K562 (cell line): ENCODE results near the gene FFAR1. TPM values are rescaled to one million over a fixed set of nuclear protein-coding genes. Genes with fewer than 3 reads are reported as not detected.

Experiments used
- BRF1 ChIP-seq: IDR thresholded peaks from 3 replicates; pipeline ENCODE4 v1.6.1; 2011; ENCODE audit warnings: borderline replicate concordance, mild to moderate bottlenecking; ENCODE audit not compliant: insufficient read length; ENCODE audit errors: extremely low read depth
- CXXC5 ChIP-seq: fragments of 250-450 bp; sonication (Bioruptor Pico); IDR thresholded peaks from 2 replicates; pipeline ENCODE4 v1.8.0; 2022; ENCODE audit warnings: inconsistent platforms, mild to moderate bottlenecking, moderate library complexity
- ELF1 ChIP-seq: fragments of 200-800 bp; sonication (Bioruptor generic); IDR thresholded peaks from 2 replicates; pipeline ENCODE4 v1.6.1; 2016; ENCODE audit warnings: missing genetic modification characterization, missing compliant biosample characterization
- ESRRA ChIP-seq: fragments of 450-650 bp; IDR thresholded peaks from 2 replicates; pipeline ENCODE4 v1.6.1; 2014; ENCODE audit warnings: low read depth, mild to moderate bottlenecking, moderate library complexity, borderline replicate concordance
- HDAC3 ChIP-seq: fragments of 450-650 bp; IDR thresholded peaks from 2 replicates; pipeline ENCODE4 v1.6.1; 2018; ENCODE audit warnings: borderline replicate concordance, mild to moderate bottlenecking, moderate library complexity; ENCODE audit not compliant: partially characterized antibody
- HMGXB4 ChIP-seq: sonication (generic); formaldehyde crosslinking; IDR thresholded peaks from 2 replicates; pipeline ENCODE4 v1.8.1; 2023; ENCODE audit warnings: mild to moderate bottlenecking, missing genetic modification reagents
- MLX ChIP-seq, 2 experiments: fragments of 450-650 bp in 1 of 2; sonication (generic) in 1 of 2; formaldehyde crosslinking; conservative IDR thresholded peaks; 2 replicates each; pipeline versions ENCODE4 v1.4.0 to v1.8.1; 2020 to 2022; ENCODE audit warnings: mild to moderate bottlenecking in 1 of 2, missing genetic modification reagents in 1 of 2
- PRMT5 ChIP-seq: sonication (generic); formaldehyde crosslinking; IDR thresholded peaks from 2 replicates; pipeline ENCODE4 v1.5.0; 2020; ENCODE audit warnings: missing genetic modification reagents
- RBM14 ChIP-seq: fragments of 200-400 bp; formaldehyde crosslinking; IDR thresholded peaks from 2 replicates; pipeline ENCODE4 v1.6.1; 2018; ENCODE audit warnings: low read depth, mild to moderate bottlenecking, low read length, moderate library complexity, borderline replicate concordance; ENCODE audit not compliant: insufficient read depth
- SMAD3 ChIP-seq: fragments of 450-650 bp; formaldehyde crosslinking; conservative IDR thresholded peaks from 2 replicates; pipeline ENCODE4 v1.4.0; 2020; ENCODE audit warnings: mild to moderate bottlenecking
- ZC3H4 ChIP-seq: sonication (generic); formaldehyde crosslinking; IDR thresholded peaks from 2 replicates; pipeline ENCODE4 v1.9.0; 2021; ENCODE audit warnings: missing genetic modification reagents, borderline replicate concordance
- ZFPM2 ChIP-seq: fragments of 250-450 bp; sonication (Bioruptor Pico); IDR thresholded peaks from 2 replicates; pipeline ENCODE4 v1.5.1; 2022; ENCODE audit warnings: mild to moderate bottlenecking
- ZNF23 ChIP-seq: fragments of 250-450 bp; sonication (Bioruptor Pico); IDR thresholded peaks from 2 replicates; pipeline ENCODE4 v1.4.0; 2020; ENCODE audit warnings: mild to moderate bottlenecking
- ZNF232 ChIP-seq: sonication (generic); formaldehyde crosslinking; IDR thresholded peaks from 2 replicates; pipeline ENCODE4 v1.8.0; 2022; ENCODE audit warnings: mild to moderate bottlenecking, missing genetic modification reagents
- ZNF318 ChIP-seq, 2 experiments: fragments of 450-650 bp; IDR thresholded peaks; 2 replicates each; pipeline ENCODE4 v1.6.1; 2016; ENCODE audit warnings: mild to moderate bottlenecking in 2 of 2, borderline replicate concordance in 1 of 2, low read depth in 1 of 2, moderate library complexity in 1 of 2
- polyA plus RNA-seq, 8 experiments: library from polyadenylated mRNA; depleted of rRNA in 4 of 8; stranded (reverse) in 5 of 8; unstranded in 3 of 8; fragments of >200 nt; fragmentation: Nextera tagmentation in 2 of 8; fragmentation: Illumina TruSeq in 1 of 8; extraction: Ambion mirVana in 2 of 8; extraction: Trizol in 1 of 8; gene quantifications; 2 replicates each; pipeline versions ENCODE4 v1.2.1 to v1.2.3, GENCODE V29; 2011 to 2014; ENCODE audit warnings: inconsistent platforms in 1 of 8, missing spikeins in 1 of 8
- total RNA-seq, 7 experiments: library from RNA; depleted of rRNA in 6 of 7; stranded (reverse); fragments of >200 nt in 6 of 7; fragmentation: Illumina TruSeq in 2 of 7; extraction: Trizol in 2 of 7; gene quantifications; 2 replicates each; pipeline versions ENCODE4 v1.2.1 to v1.2.3, GENCODE V29; 2011 to 2021; ENCODE audit warnings: low replicate concordance in 1 of 7

The FFAR1 gene
- total and polyA plus RNA-seq, 9 of the 15 experiments (the other 6 are each of a cell fraction or from before 2014, with no cell fraction given), result not detected

GRCh38 chr19:35352448-35353304 lies 5.0 kb downstream of the FFAR1 start (continued):
- TF ChIP-seq ZNF23 (CRISPR knock-in tag) (no peak), ZFPM2 (no peak), RBM14 (no peak), MLX (CRISPR knock-in tag; conservative IDR thresholded peaks at IDR 0.05) (no peak), BRF1 (no peak), CXXC5 (CRISPR knock-in tag) (0 out of 2 replicates have a peak, but pooled peaks have one; percentile 16), ELF1 (tag) (no peak), HDAC3 (no peak), ZNF318 (IDR thresholded peaks at IDR 0.05; ENCODE audit: borderline replicate concordance in 1 of 2, low read depth in 1 of 2) (no peak), PRMT5 (CRISPR knock-in tag) (no peak), ESRRA (no peak), HMGXB4 (CRISPR knock-in tag) (no peak), ZC3H4 (CRISPR knock-in tag) (no peak), ZNF232 (CRISPR knock-in tag) (no peak), SMAD3 (CRISPR knock-in tag) (no peak)
